Measurements from ENCODE around the gene DSCAML1. TPM values are rescaled to one million over a fixed set of nuclear protein-coding genes. Genes with fewer than 3 reads are reported as not detected.

DSCAML1 gene
- total RNA-seq, 1 donor from 2014 or later = 0.16 TPM

- H3K4me1 Mint-ChIP-seq (ENCODE audit: low read depth, unreplicated experiment) = peaks cover 2% of the 10 kb centered on the region
Observed at GRCh38 chr11:117691516-117691915, 105.5 kb downstream of the DSCAML1 start.

GRCh38 chr11:117691218-117691514 is 105.8 kb downstream of the DSCAML1 start:
- Histone ChIP-seq H3K36me3 (ENCODE audit: insufficient read depth, low read length) (no peaks in the 10 kb centered on the region), H3K9ac (ENCODE audit: low read length) (no peak overlapping the region), H3K79me2 (ENCODE audit: insufficient read depth, low read length) (no peaks in the 10 kb centered on the region), H3K4me2 (ENCODE audit: low read length) (no peak overlapping the region), H3K27ac (ENCODE audit: low read depth, low read length) (no peak overlapping the region), H3K4me1 (ENCODE audit: insufficient read depth, low read length) (no peaks in the 10 kb centered on the region), H2AFZ (ENCODE audit: low read depth, low read length) (no peak overlapping the region), H4K20me1 (ENCODE audit: insufficient read depth, low read length) (no peaks in the 10 kb centered on the region), H3K27me3 (ENCODE audit: insufficient read depth, low read length) (peaks cover 10% of the 10 kb centered on the region), H3K9me3 (ENCODE audit: insufficient read depth, low read depth, low read length) (no peaks in the 10 kb centered on the region), H3K4me3 (ENCODE audit: insufficient read depth, low read depth, low read length) (no peak overlapping the region)
- no peak for FAIRE-seq
- H3K27ac Mint-ChIP-seq (ENCODE audit: unreplicated experiment) = no peak overlapping the region
- peaks cover 52% of the 10 kb centered on the region for H3K27me3 Mint-ChIP-seq (ENCODE audit: low read depth, unreplicated experiment)
- no peaks in the 10 kb centered on the region for H3K36me3 Mint-ChIP-seq (ENCODE audit: low read depth, unreplicated experiment)
- no peaks in the 10 kb centered on the region for H3K9me3 Mint-ChIP-seq (ENCODE audit: unreplicated experiment)
- peaks cover 2% of the 10 kb centered on the region for H3K4me1 Mint-ChIP-seq (ENCODE audit: low read depth, unreplicated experiment)
- no peak for DNase-seq (ENCODE audit: low read depth)
- no peak overlapping the region for H3K4me3 Mint-ChIP-seq (ENCODE audit: unreplicated experiment)
- TF ChIP-seq CTCF (IDR thresholded peaks at IDR 0.05; ENCODE audit: insufficient read depth, low read depth, low read length) (no peak), EZH2 (IDR thresholded peaks at IDR 0.05; ENCODE audit: insufficient read depth, low read length) (no peak)

More at GRCh38 chr11:117691516-117691915, 105.5 kb downstream of the DSCAML1 start:
- no peak for FAIRE-seq
- no peaks in the 10 kb centered on the region for H3K9me3 Mint-ChIP-seq (ENCODE audit: unreplicated experiment)
- Histone ChIP-seq H4K20me1 (ENCODE audit: insufficient read depth, low read length) (no peaks in the 10 kb centered on the region), H3K79me2 (ENCODE audit: insufficient read depth, low read length) (no peaks in the 10 kb centered on the region), H3K27me3 (ENCODE audit: insufficient read depth, low read length) (peaks cover 11% of the 10 kb centered on the region), H3K27ac (ENCODE audit: low read depth, low read length) (no peak overlapping the region), H3K36me3 (ENCODE audit: insufficient read depth, low read length) (no peaks in the 10 kb centered on the region), H3K4me3 (ENCODE audit: insufficient read depth, low read depth, low read length) (no peak overlapping the region), H3K4me1 (ENCODE audit: insufficient read depth, low read length) (no peaks in the 10 kb centered on the region), H3K9ac (ENCODE audit: low read length) (no peak overlapping the region), H3K9me3 (ENCODE audit: insufficient read depth, low read depth, low read length) (no peaks in the 10 kb centered on the region), H3K4me2 (ENCODE audit: low read length) (no peak overlapping the region), H2AFZ (ENCODE audit: low read depth, low read length) (no peak overlapping the region)
- H3K27ac Mint-ChIP-seq (ENCODE audit: unreplicated experiment) = no peak overlapping the region
- H3K4me3 Mint-ChIP-seq (ENCODE audit: unreplicated experiment) = no peak overlapping the region
- TF ChIP-seq EZH2 (IDR thresholded peaks at IDR 0.05; ENCODE audit: insufficient read depth, low read length) (no peak), CTCF (IDR thresholded peaks at IDR 0.05; ENCODE audit: insufficient read depth, low read depth, low read length) (no peak)
- DNase-seq (ENCODE audit: low read depth) = no peak
- H3K36me3 Mint-ChIP-seq (ENCODE audit: low read depth, unreplicated experiment) = no peaks in the 10 kb centered on the region
- peaks cover 49% of the 10 kb centered on the region for H3K27me3 Mint-ChIP-seq (ENCODE audit: low read depth, unreplicated experiment)

GRCh38 chr11:117690484-117691217 is 106.4 kb downstream of the DSCAML1 start:
- Histone ChIP-seq H3K9ac (ENCODE audit: low read length) (no peak overlapping the region), H3K4me3 (ENCODE audit: insufficient read depth, low read depth, low read length) (no peak overlapping the region), H2AFZ (ENCODE audit: low read depth, low read length) (no peak overlapping the region), H3K27ac (ENCODE audit: low read depth, low read length) (no peak overlapping the region), H3K9me3 (ENCODE audit: insufficient read depth, low read depth, low read length) (no peaks in the 10 kb centered on the region), H3K27me3 (ENCODE audit: insufficient read depth, low read length) (peaks cover 5% of the 10 kb centered on the region), H3K4me2 (ENCODE audit: low read length) (no peak overlapping the region), H3K4me1 (ENCODE audit: insufficient read depth, low read length) (no peaks in the 10 kb centered on the region), H3K36me3 (ENCODE audit: insufficient read depth, low read length) (no peaks in the 10 kb centered on the region), H3K79me2 (ENCODE audit: insufficient read depth, low read length) (no peaks in the 10 kb centered on the region), H4K20me1 (ENCODE audit: insufficient read depth, low read length) (no peaks in the 10 kb centered on the region)
- peaks cover 56% of the 10 kb centered on the region for H3K27me3 Mint-ChIP-seq (ENCODE audit: low read depth, unreplicated experiment)
- no peak overlapping the region for H3K4me3 Mint-ChIP-seq (ENCODE audit: unreplicated experiment)
- no peak overlapping the region for H3K27ac Mint-ChIP-seq (ENCODE audit: unreplicated experiment)
- H3K4me1 Mint-ChIP-seq (ENCODE audit: low read depth, unreplicated experiment) = peaks cover 2% of the 10 kb centered on the region
- H3K36me3 Mint-ChIP-seq (ENCODE audit: low read depth, unreplicated experiment) = no peaks in the 10 kb centered on the region
- DNase-seq (ENCODE audit: low read depth) = no peak
- H3K9me3 Mint-ChIP-seq (ENCODE audit: unreplicated experiment) = no peaks in the 10 kb centered on the region
- no peak for FAIRE-seq
- TF ChIP-seq EZH2 (IDR thresholded peaks at IDR 0.05; ENCODE audit: insufficient read depth, low read length) (no peak), CTCF (IDR thresholded peaks at IDR 0.05; ENCODE audit: insufficient read depth, low read depth, low read length) (no peak)
